ENCODE data around the gene STX18.
"Not testable (repeated sequence)": the region's sequence is repeated elsewhere in the genome, so short reads cannot be mapped to it uniquely, and the experiment has no call there.

The STX18 gene

GRCh38 chr4:4568806-4569427, 27.1 kb upstream of the STX18 start:
- Histone ChIP-seq H3K9me3 (ENCODE audit: control insufficient read depth, insufficient read depth, low read length) (peaks cover 5% of the 10 kb centered on the region), H3K9ac (ENCODE audit: low read depth, low read length) (no peak overlapping the region), H3K36me3 (ENCODE audit: insufficient read depth, low read length) (no peaks in the 10 kb centered on the region; the same call in 1 of the 2 replicates), H3K4me1 (ENCODE audit: insufficient read depth, low read length) (no peaks in the 10 kb centered on the region)

GRCh38 chr4:4566359-4566758, 24.5 kb upstream of the STX18 start:
- not testable (repeated sequence) for H3K36me3 ChIP-seq (ENCODE audit: insufficient read depth, low read length); H3K4me1 ChIP-seq (ENCODE audit: insufficient read depth, low read length); H3K9ac ChIP-seq (ENCODE audit: low read depth, low read length); H3K9me3 ChIP-seq (ENCODE audit: control insufficient read depth, insufficient read depth, low read length)

- Histone ChIP-seq H3K4me1 (ENCODE audit: insufficient read depth, low read length) (no peaks in the 10 kb centered on the region), H3K36me3 (ENCODE audit: insufficient read depth, low read length) (no peaks in the 10 kb centered on the region; the same call in none of the 2 replicates), H3K9ac (ENCODE audit: low read depth, low read length) (no peak overlapping the region), H3K9me3 (ENCODE audit: control insufficient read depth, insufficient read depth, low read length) (no peaks in the 10 kb centered on the region; the same call in none of the 2 replicates)
These were observed 22.7 kb upstream of the STX18 start for GRCh38 chr4:4564522-4564921.

- H3K9ac ChIP-seq (ENCODE audit: low read depth, low read length), result no peak overlapping the region
- H3K9me3 ChIP-seq (ENCODE audit: control insufficient read depth, insufficient read depth, low read length), result no peaks in the 10 kb centered on the region; the same call in 1 of the 2 replicates
- 0 out of 2 replicates have a peak, but pooled peaks cover 6% of the 10 kb centered on the region for H3K4me1 ChIP-seq (ENCODE audit: insufficient read depth, low read length)
- H3K36me3 ChIP-seq (ENCODE audit: insufficient read depth, low read length), result peaks cover 4% of the 10 kb centered on the region
These were observed 18.8 kb upstream of the STX18 start for GRCh38 chr4:4560642-4561041.

GRCh38 chr4:4560136-4560535, 18.3 kb upstream of the STX18 start:
- Histone ChIP-seq H3K36me3 (ENCODE audit: insufficient read depth, low read length) (peaks cover 4% of the 10 kb centered on the region; the same call in 1 of the 2 replicates), H3K4me1 (ENCODE audit: insufficient read depth, low read length) (0 out of 2 replicates have a peak, but pooled peaks cover 8% of the 10 kb centered on the region)

GRCh38 chr4:4559596-4559995, 17.7 kb upstream of the STX18 start:
- Histone ChIP-seq H3K9me3 (ENCODE audit: control insufficient read depth, insufficient read depth, low read length) (no peaks in the 10 kb centered on the region; the same call in 1 of the 2 replicates), H3K4me1 (ENCODE audit: insufficient read depth, low read length) (0 out of 2 replicates have a peak, but pooled peaks cover 8% of the 10 kb centered on the region), H3K36me3 (ENCODE audit: insufficient read depth, low read length) (peaks cover 4% of the 10 kb centered on the region; the same call in 1 of the 2 replicates), H3K9ac (ENCODE audit: low read depth, low read length) (no peak overlapping the region)

More at GRCh38 chr4:4560136-4560535, 18.3 kb upstream of the STX18 start:
- Histone ChIP-seq H3K9me3 (ENCODE audit: control insufficient read depth, insufficient read depth, low read length) (no peaks in the 10 kb centered on the region; the same call in 1 of the 2 replicates), H3K9ac (ENCODE audit: low read depth, low read length) (no peak overlapping the region)

- Histone ChIP-seq H3K9ac (ENCODE audit: low read depth, low read length) (no peak overlapping the region), H3K36me3 (ENCODE audit: insufficient read depth, low read length) (peaks cover 4% of the 10 kb centered on the region; the same call in 1 of the 2 replicates)
These were observed 17.0 kb upstream of the STX18 start for GRCh38 chr4:4558881-4559280.

GRCh38 chr4:4555916-4556315, 14.1 kb upstream of the STX18 start:
- H3K9me3 ChIP-seq (ENCODE audit: control insufficient read depth, insufficient read depth, low read length), result no peaks in the 10 kb centered on the region
- H3K9ac ChIP-seq (ENCODE audit: low read depth, low read length), result no peak overlapping the region
- H3K36me3 ChIP-seq (ENCODE audit: insufficient read depth, low read length), result peaks cover 4% of the 10 kb centered on the region; the same call in 1 of the 2 replicates
- 0 out of 2 replicates have a peak, but pooled peaks cover 8% of the 10 kb centered on the region for H3K4me1 ChIP-seq (ENCODE audit: insufficient read depth, low read length)

More at GRCh38 chr4:4558881-4559280, 17.0 kb upstream of the STX18 start:
- H3K9me3 ChIP-seq (ENCODE audit: control insufficient read depth, insufficient read depth, low read length), result no peaks in the 10 kb centered on the region; the same call in 1 of the 2 replicates
- H3K4me1 ChIP-seq (ENCODE audit: insufficient read depth, low read length), result 0 out of 2 replicates have a peak, but pooled peaks cover 8% of the 10 kb centered on the region

- Histone ChIP-seq H3K4me1 (ENCODE audit: insufficient read depth, low read length) (0 out of 2 replicates have a peak, but pooled peaks cover 8% of the 10 kb centered on the region), H3K9ac (ENCODE audit: low read depth, low read length) (no peak overlapping the region), H3K36me3 (ENCODE audit: insufficient read depth, low read length) (peaks cover 4% of the 10 kb centered on the region; the same call in 1 of the 2 replicates), H3K9me3 (ENCODE audit: control insufficient read depth, insufficient read depth, low read length) (no peaks in the 10 kb centered on the region)
These were observed 12.4 kb upstream of the STX18 start for GRCh38 chr4:4554234-4554633.

- H3K9me3 ChIP-seq (ENCODE audit: control insufficient read depth, insufficient read depth, low read length); H3K36me3 ChIP-seq (ENCODE audit: insufficient read depth, low read length); H3K4me1 ChIP-seq (ENCODE audit: insufficient read depth, low read length): not testable (repeated sequence)
These were observed 10.2 kb upstream of the STX18 start for GRCh38 chr4:4552042-4552441.

GRCh38 chr4:4550161-4550560, 8.3 kb upstream of the STX18 start:
- peaks cover 12% of the 10 kb centered on the region; the same call in 1 of the 2 replicates for H3K36me3 ChIP-seq (ENCODE audit: insufficient read depth, low read length)
- H3K9ac ChIP-seq (ENCODE audit: low read depth, low read length); H3K4me1 ChIP-seq (ENCODE audit: insufficient read depth, low read length); H3K9me3 ChIP-seq (ENCODE audit: control insufficient read depth, insufficient read depth, low read length): not testable (repeated sequence)

More at GRCh38 chr4:4552042-4552441, 10.2 kb upstream of the STX18 start:
- H3K9ac ChIP-seq (ENCODE audit: low read depth, low read length), result not testable (repeated sequence)

- Histone ChIP-seq H3K36me3 (ENCODE audit: insufficient read depth, low read length) (peaks cover 12% of the 10 kb centered on the region), H3K9me3 (ENCODE audit: control insufficient read depth, insufficient read depth, low read length) (no peaks in the 10 kb centered on the region), H3K4me1 (ENCODE audit: insufficient read depth, low read length) (no peaks in the 10 kb centered on the region), H3K9ac (ENCODE audit: low read depth, low read length) (no peak overlapping the region)
These were observed 7.7 kb upstream of the STX18 start for GRCh38 chr4:4549534-4549933.

GRCh38 chr4:4542774-4543485, 1.1 kb upstream of the STX18 start:
- no peaks in the 10 kb centered on the region; the same call in 1 of the 2 replicates for H3K4me1 ChIP-seq (ENCODE audit: insufficient read depth, low read length)
- peaks cover 10% of the 10 kb centered on the region for H3K36me3 ChIP-seq (ENCODE audit: insufficient read depth, low read length)
- peak overlapping the region; percentile 97 for H3K9ac ChIP-seq (ENCODE audit: low read depth, low read length)
- no peaks in the 10 kb centered on the region for H3K9me3 ChIP-seq (ENCODE audit: control insufficient read depth, insufficient read depth, low read length)

- Histone ChIP-seq H3K9ac (ENCODE audit: low read depth, low read length) (peak overlapping the region; percentile 97), H3K36me3 (ENCODE audit: insufficient read depth, low read length) (peaks cover 4% of the 10 kb centered on the region), H3K9me3 (ENCODE audit: control insufficient read depth, insufficient read depth, low read length) (no peaks in the 10 kb centered on the region), H3K4me1 (ENCODE audit: insufficient read depth, low read length) (no peaks in the 10 kb centered on the region; the same call in 1 of the 2 replicates)
These were observed 712 bp downstream of the STX18 start for GRCh38 chr4:4541040-4541631.
